ENCODE measurements around the gene TTC5.
"Not testable (repeated sequence)": the region's sequence is repeated elsewhere in the genome, so short reads cannot be mapped to it uniquely, and the experiment has no call there.

TTC5 gene

GRCh38 chr14:20343862-20344220 lies 38.1 kb upstream of the TTC5 start:
- no peak for TF ChIP-seq CTCF (IDR thresholded peaks at IDR 0.05; ENCODE audit: low read depth, low read length, missing control alignments)
- DNase-seq (ENCODE audit: extremely low read depth, low read depth) = no peak
- H3K4me3 ChIP-seq (replicated peaks; ENCODE audit: low read depth, low read length) = peak overlapping the region; percentile 88

GRCh38 chr14:20343092-20343861 lies 37.5 kb upstream of the TTC5 start, which contains the start of gene PARP2:
PARP2 (plus strand) TSS chr14:20343635; CDS start chr14:20343642, 7 bp downstream.
- no peak for TF ChIP-seq CTCF (IDR thresholded peaks at IDR 0.05; ENCODE audit: low read depth, low read length, missing control alignments)
- peak; percentile 99 for DNase-seq (ENCODE audit: extremely low read depth, low read depth)
- H3K4me3 ChIP-seq (replicated peaks; ENCODE audit: low read depth, low read length) = peak within 1 kb of the TSS; percentile 88

GRCh38 chr14:20341646-20342045 lies 35.9 kb upstream of the TTC5 start:
- TF ChIP-seq CTCF (IDR thresholded peaks at IDR 0.05; ENCODE audit: low read depth, low read length, missing control alignments) = no peak
- no peak for DNase-seq (ENCODE audit: extremely low read depth, low read depth)
- peak overlapping the region; percentile 55 for H3K4me3 ChIP-seq (replicated peaks; ENCODE audit: low read depth, low read length)

GRCh38 chr14:20341032-20341431 lies 35.3 kb upstream of the TTC5 start:
- not testable (repeated sequence) for DNase-seq (ENCODE audit: extremely low read depth, low read depth); H3K4me3 ChIP-seq (replicated peaks; ENCODE audit: low read depth, low read length)

- DNase-seq (ENCODE audit: extremely low read depth, low read depth) = no peak
- no peak overlapping the region for H3K4me3 ChIP-seq (replicated peaks; ENCODE audit: low read depth, low read length)
- TF ChIP-seq CTCF (IDR thresholded peaks at IDR 0.05; ENCODE audit: low read depth, low read length, missing control alignments) = no peak
These were observed 28.3 kb upstream of the TTC5 start for GRCh38 chr14:20334017-20334416.

- peak overlapping the region; percentile 98 for H3K4me3 ChIP-seq (replicated peaks; ENCODE audit: low read depth, low read length)
- TF ChIP-seq CTCF (IDR thresholded peaks at IDR 0.05; ENCODE audit: low read depth, low read length, missing control alignments) = no peak
These were observed 27.7 kb upstream of the TTC5 start for GRCh38 chr14:20333494-20333841.

GRCh38 chr14:20332788-20333493 lies 27.2 kb upstream of the TTC5 start, which contains the start of gene CCNB1IP1:
CCNB1IP1 (minus strand) TSS chr14:20333279; CDS start chr14:20316523, 16,756 bp downstream.
- DNase-seq (ENCODE audit: extremely low read depth, low read depth) = peak; percentile 89
- TF ChIP-seq CTCF (IDR thresholded peaks at IDR 0.05; ENCODE audit: low read depth, low read length, missing control alignments) = no peak
- peak within 1 kb of the TSS; percentile 98 for H3K4me3 ChIP-seq (replicated peaks; ENCODE audit: low read depth, low read length)

More at GRCh38 chr14:20333494-20333841, 27.7 kb upstream of the TTC5 start:
- no peak for DNase-seq (ENCODE audit: extremely low read depth, low read depth)

Data from HFF-Myc (cell line).